GM19043 (cell line): ENCODE measurements around the gene ANKRD9.
"Not testable (repeated sequence)": the region's sequence is repeated elsewhere in the genome, so short reads cannot be mapped to it uniquely, and the experiment has no call there.

Source experiments
- ATAC-seq: cut with Tn5 transposase; IDR thresholded peaks from one replicate; pipeline ENCODE4 v1.9.1; 2021; ENCODE audit warnings: low read depth; ENCODE audit not compliant: unreplicated experiment

Gene ANKRD9

GRCh38 chr14:102538602-102539543 is 29.3 kb upstream of the ANKRD9 start:
- no peak for ATAC-seq

GRCh38 chr14:102537981-102538601 is 28.5 kb upstream of the ANKRD9 start:
- ATAC-seq: no peak

- ATAC-seq: no peak
Observed at GRCh38 chr14:102532204-102532658, 22.7 kb upstream of the ANKRD9 start.

- ATAC-seq: no peak
Observed at GRCh38 chr14:102530828-102531478, 21.4 kb upstream of the ANKRD9 start.

- ATAC-seq: no peak
Observed at GRCh38 chr14:102528431-102529170, 19.0 kb upstream of the ANKRD9 start.

- no peak for ATAC-seq
Observed at GRCh38 chr14:102525929-102526497, 16.4 kb upstream of the ANKRD9 start.

GRCh38 chr14:102525219-102525928 is 15.8 kb upstream of the ANKRD9 start:
- no peak for ATAC-seq

- ATAC-seq: peak; percentile 95
Observed at GRCh38 chr14:102524451-102525218, 15.1 kb upstream of the ANKRD9 start.

- ATAC-seq: no peak
Observed at GRCh38 chr14:102523569-102524450, 14.2 kb upstream of the ANKRD9 start.

- ATAC-seq: no peak
Observed at GRCh38 chr14:102523200-102523568, 13.6 kb upstream of the ANKRD9 start.

- not testable (repeated sequence) for ATAC-seq
Observed at GRCh38 chr14:102519709-102520108, 10.1 kb upstream of the ANKRD9 start.

- ATAC-seq: no peak
Observed at GRCh38 chr14:102518063-102518648, 8.6 kb upstream of the ANKRD9 start.

- ATAC-seq: no peak
Observed at GRCh38 chr14:102517392-102518062, 8.0 kb upstream of the ANKRD9 start.

- peak; percentile 56 for ATAC-seq
Observed at GRCh38 chr14:102516531-102517391, 7.2 kb upstream of the ANKRD9 start.

- ATAC-seq: no peak
Observed at GRCh38 chr14:102514987-102515733, 5.6 kb upstream of the ANKRD9 start.
